Stimulated activated CD4-positive, alpha-beta T cell treated with anti-CD3 and anti-CD28 coated beads, Interleukin-1b, Interleukin-23, amount 100 ng/mL, for 1 hour (primary cell): ENCODE measurements around the gene ANKRD23.
"Not testable (repeated sequence)": the region's sequence is repeated elsewhere in the genome, so short reads cannot be mapped to it uniquely, and the experiment has no call there.

Experiments used
- DNase-seq, 2 donors: peaks; one replicate each; pipeline ENCODE4 v3.0.0-alpha.2; 2020; ENCODE audit warnings: low read depth in 2 of 2

The ANKRD23 gene

GRCh38 chr2:96798733-96799622 lies 44.8 kb downstream of the ANKRD23 start:
- DNase-seq: no peak

GRCh38 chr2:96797066-96797625 lies 46.7 kb downstream of the ANKRD23 start:
- DNase-seq: no peak

GRCh38 chr2:96796497-96796896 lies 47.3 kb downstream of the ANKRD23 start:
- DNase-seq: not testable (repeated sequence)

- no peak for DNase-seq
Measured at GRCh38 chr2:96795076-96795475, 48.7 kb downstream of the ANKRD23 start.

- no peak for DNase-seq
Measured at GRCh38 chr2:96792772-96793749, 50.8 kb downstream of the ANKRD23 start.

- DNase-seq: no peak
Measured at GRCh38 chr2:96789245-96789617, 54.6 kb downstream of the ANKRD23 start.

GRCh38 chr2:96788442-96789244 lies 55.2 kb downstream of the ANKRD23 start:
- DNase-seq: no peak
